IMR-90 (cell line): ENCODE results near the gene TMEM161B. TPM values are rescaled to one million over a fixed set of nuclear protein-coding genes. Genes with fewer than 3 reads are reported as not detected.

Experiments used
- ATAC-seq: fragments of 200-7000 bp; cut with Tn5 transposase; 2 replicates; pipeline ENCODE4 v1.9.1; 2020; ENCODE audit warnings: low read depth, mild to moderate bottlenecking, moderate library complexity
- BruUV-seq: library from RNA; stranded (reverse); fragments of 400-500 nt; replicated peaks from 2 replicates; lab custom pipeline; 2021; lab: Mats Ljungman, UMichigan
- CTCF ChIA-PET: fragments of 300-600 bp; formaldehyde crosslinking; extraction: SDS; loops from one replicate; lab custom pipeline; 2021; ENCODE audit warnings: antibody characterized with exemption; lab: Yijun Ruan, JAX
- POLR2A ChIA-PET: fragments of 300-600 bp; sonication (Branson Sonifier 250); formaldehyde crosslinking; loops from one replicate; lab custom pipeline; 2022; ENCODE audit warnings: antibody characterized with exemption; ENCODE audit not compliant: unreplicated experiment; lab: Charles Lee
- DNase-seq: peaks from one replicate; pipeline ENCODE4 v3.0.0; 2013
- H2AFZ ChIP-seq: replicated peaks from 2 replicates; pipeline ENCODE3; 2013; ENCODE audit warnings: low read length, mild to moderate bottlenecking; ENCODE audit not compliant: poor library complexity
- H2AK5ac ChIP-seq: 2 replicates; pipeline ENCODE4 v1.6.1; 2013; ENCODE audit warnings: low read depth, low read length, inconsistent platforms
- H2AK9ac ChIP-seq: replicated peaks from 2 replicates; pipeline ENCODE3; 2013; ENCODE audit warnings: mild to moderate bottlenecking, low read depth, low read length, moderate library complexity; ENCODE audit not compliant: poor library complexity
- H2BK120ac ChIP-seq: 2 replicates; pipeline ENCODE4 v1.6.1; 2013; ENCODE audit warnings: low read depth, low read length, inconsistent platforms
- H2BK15ac ChIP-seq: 3 replicates; pipeline ENCODE4 v1.6.1; 2013; ENCODE audit warnings: low read depth, low read length, inconsistent platforms
- H2BK20ac ChIP-seq: 2 replicates; pipeline ENCODE4 v1.6.1; 2013; ENCODE audit warnings: low read depth, mild to moderate bottlenecking, inconsistent platforms, low read length, moderate library complexity
- H2BK5ac ChIP-seq: 2 replicates; pipeline ENCODE4 v1.6.1; 2013; ENCODE audit warnings: mild to moderate bottlenecking, low read depth, low read length, inconsistent platforms; ENCODE audit not compliant: poor library complexity, severe bottlenecking
- H3K14ac ChIP-seq: replicated peaks from 2 replicates; pipeline ENCODE4 v1.6.1; 2013; ENCODE audit warnings: low read depth, low read length, inconsistent platforms
- H3K18ac ChIP-seq: 2 replicates; pipeline ENCODE4 v1.6.1; 2013; ENCODE audit warnings: low read depth, low read length, control low read depth
- H3K23ac ChIP-seq: 2 replicates; pipeline ENCODE4 v1.6.1; 2013; ENCODE audit warnings: low read depth, low read length, inconsistent platforms
- H3K27ac ChIP-seq: 2 replicates; pipeline ENCODE4 v1.5.1; 2013; ENCODE audit warnings: mild to moderate bottlenecking, control low read depth, low read length; ENCODE audit not compliant: insufficient read depth
- H3K27me3 ChIP-seq: 2 replicates; pipeline ENCODE4 v1.6.1; 2013; ENCODE audit warnings: low read length; ENCODE audit not compliant: control insufficient read depth, insufficient read depth
- H3K36me3 ChIP-seq: 2 replicates; pipeline ENCODE4 v1.6.1; 2013; ENCODE audit warnings: low read length, mixed read lengths; ENCODE audit not compliant: control insufficient read depth, insufficient read depth
- H3K4ac ChIP-seq: 2 replicates; pipeline ENCODE4 v1.6.1; 2013; ENCODE audit warnings: low read depth, low read length, inconsistent platforms
- H3K4me1 ChIP-seq: 2 replicates; pipeline ENCODE4 v1.6.1; 2013; ENCODE audit warnings: low read length, mixed read lengths; ENCODE audit not compliant: control insufficient read depth, insufficient read depth
- H3K4me2 ChIP-seq: 2 replicates; pipeline ENCODE4 v1.6.1; 2013; ENCODE audit warnings: low read depth, mild to moderate bottlenecking, control low read depth, low read length, moderate library complexity
- H3K4me3 ChIP-seq: 2 replicates; pipeline ENCODE4 v1.5.1; 2013; ENCODE audit warnings: low read depth, mild to moderate bottlenecking, control low read depth, low read length, moderate library complexity; ENCODE audit not compliant: insufficient read depth
- H3K56ac ChIP-seq: 2 replicates; pipeline ENCODE4 v1.6.1; 2013; ENCODE audit warnings: low read length, inconsistent platforms; ENCODE audit not compliant: insufficient read depth; ENCODE audit errors: extremely low read depth
- H3K79me1 ChIP-seq, 2 experiments: 2 replicates each; pipeline ENCODE4 v1.6.1; 2013; ENCODE audit warnings: low read length in 2 of 2, inconsistent platforms in 1 of 2, low read depth in 1 of 2
- H3K9ac ChIP-seq: 2 replicates; pipeline ENCODE4 v1.6.1; 2013; ENCODE audit warnings: low read depth, low read length, control low read depth
- H3K9me1 ChIP-seq: 2 replicates; pipeline ENCODE4 v1.6.1; 2013; ENCODE audit warnings: low read length, inconsistent platforms; ENCODE audit not compliant: insufficient read depth
- H3K9me3 ChIP-seq: 2 replicates; pipeline ENCODE4 v1.6.1; 2013; ENCODE audit warnings: low read length; ENCODE audit not compliant: control insufficient read depth, insufficient read depth
- H4K20me1 ChIP-seq: 2 replicates; pipeline ENCODE4 v1.6.1; 2013; ENCODE audit warnings: low read length, inconsistent platforms; ENCODE audit not compliant: insufficient read depth
- H4K5ac ChIP-seq: 2 replicates; pipeline ENCODE4 v1.6.1; 2013; ENCODE audit warnings: mild to moderate bottlenecking, low read depth, low read length, control low read depth
- H4K8ac ChIP-seq, 2 experiments: 2 replicates each; pipeline ENCODE4 v1.6.1; 2013; ENCODE audit warnings: low read depth in 2 of 2, low read length in 2 of 2, control low read depth in 1 of 2, inconsistent platforms in 1 of 2
- H4K91ac ChIP-seq: 2 replicates; pipeline ENCODE4 v1.6.1; 2013; ENCODE audit warnings: low read depth, low read length, inconsistent platforms; ENCODE audit not compliant: insufficient read depth
- BHLHE40 ChIP-seq: fragments of 150-350 bp; IDR thresholded peaks from 2 replicates; pipeline ENCODE4 v1.6.1; 2016; ENCODE audit warnings: mild to moderate bottlenecking, low read depth, low read length
- CEBPB ChIP-seq: IDR thresholded peaks from 2 replicates; pipeline ENCODE4 v1.6.1; 2012; ENCODE audit warnings: low read depth, low read length, improper control_type of control experiment
- CHD1 ChIP-seq: IDR thresholded peaks from 2 replicates; pipeline ENCODE4 v1.6.1; 2012; ENCODE audit warnings: low read depth, low read length, improper control_type of control experiment
- CTCF ChIP-seq: conservative IDR thresholded peaks from 2 replicates; pipeline ENCODE4 v1.5.1; 2012; ENCODE audit warnings: mild to moderate bottlenecking, low read depth, low read length, improper control_type of control experiment
- ELK1 ChIP-seq: fragments of 150-350 bp; IDR thresholded peaks from 2 replicates; pipeline ENCODE4 v1.6.1; 2016; ENCODE audit warnings: low read depth, mild to moderate bottlenecking, low read length, moderate library complexity, borderline replicate concordance
- FOS ChIP-seq: fragments of 150-350 bp; IDR thresholded peaks from 2 replicates; pipeline ENCODE4 v1.6.1; 2016; ENCODE audit warnings: low read depth, low read length
- MAZ ChIP-seq: IDR thresholded peaks from 2 replicates; pipeline ENCODE4 v1.6.1; 2012; ENCODE audit warnings: low read depth, mild to moderate bottlenecking, low read length, improper control_type of control experiment, moderate library complexity, borderline replicate concordance
- MXI1 ChIP-seq: IDR thresholded peaks from 2 replicates; pipeline ENCODE4 v1.6.1; 2012; ENCODE audit warnings: low read depth, mild to moderate bottlenecking, low read length, moderate library complexity, borderline replicate concordance
- NFE2L2 ChIP-seq: fragments of 150-350 bp; IDR thresholded peaks from 2 replicates; pipeline ENCODE4 v1.6.1; 2016; ENCODE audit warnings: low read depth, mild to moderate bottlenecking, low read length
- POLR2A ChIP-seq: IDR thresholded peaks from 2 replicates; pipeline ENCODE4 v1.6.1; 2012; ENCODE audit warnings: mild to moderate bottlenecking, low read depth, low read length
- RAD21 ChIP-seq: IDR thresholded peaks from 2 replicates; pipeline ENCODE4 v1.6.1; 2012; ENCODE audit warnings: low read length, improper control_type of control experiment
- RCOR1 ChIP-seq: IDR thresholded peaks from 2 replicates; pipeline ENCODE4 v1.6.1; 2012; ENCODE audit warnings: mild to moderate bottlenecking, low read length, improper control_type of control experiment; ENCODE audit not compliant: insufficient replicate concordance
- RFX5 ChIP-seq: IDR thresholded peaks from 2 replicates; pipeline ENCODE4 v1.8.0; 2012; ENCODE audit warnings: low read depth, mild to moderate bottlenecking, low read length, moderate library complexity
- SMC3 ChIP-seq: fragments of 150-350 bp; IDR thresholded peaks from 2 replicates; pipeline ENCODE4 v1.6.1; 2016; ENCODE audit warnings: low read depth, mild to moderate bottlenecking, antibody characterized with exemption, low read length, moderate library complexity
- USF2 ChIP-seq: fragments of 150-350 bp; IDR thresholded peaks from 2 replicates; pipeline ENCODE4 v1.6.1; 2017; ENCODE audit warnings: mild to moderate bottlenecking, antibody characterized with exemption, low read length, low read depth
- WGBS, 2 experiments: methylation state at CpG; one replicate each; pipeline versions ENCODE4 v1.1.5 to v1.1.7; 2013; ENCODE audit warnings: missing lambda C conversion rate in 2 of 2; ENCODE audit not compliant: insufficient read length in 1 of 2; ENCODE audit errors: extremely low coverage in 2 of 2; 5-methylcytosine and 5-hydroxymethylcytosine counted together
- dilution Hi-C: fragments of 300-500 bp; cut with HindIII; formaldehyde crosslinking; loops from one replicate; pipeline ENCODE4 v1.14.3; 2018; ENCODE audit warnings: low sequenced_read_pairs; ENCODE audit not compliant: unreplicated experiment
- in situ Hi-C: fragments of 300-500 bp; cut with MboI; formaldehyde crosslinking; loops from 3 replicates; pipeline ENCODE4 v1.14.3; 2019; ENCODE audit warnings: low sequenced_read_pairs, inconsistent platforms, mixed read lengths
- intact Hi-C: fragments of 100-400 bp; cut with micrococcal nuclease; formaldehyde crosslinking; loops from 2 replicates; pipeline ENCODE4 v1.10.0; 2022
- polyA plus RNA-seq, 3 experiments: library from polyadenylated mRNA; depleted of rRNA; stranded (reverse); fragments of >200 nt; gene quantifications; 2 replicates each; pipeline ENCODE4 v1.2.3, GENCODE V29; 2012; ENCODE audit warnings: low replicate concordance in 1 of 3
- total RNA-seq: library from RNA; depleted of rRNA; stranded (reverse); fragments of >200 nt; gene quantifications from 2 replicates; pipeline ENCODE4 v1.2.3, GENCODE V29; 2012

The TMEM161B gene
- total and polyA plus RNA-seq, 2 of the 4 experiments (the other 2 are of a cell fraction): 7.4 to 9.3 TPM

- DNase-seq (no peak), ATAC-seq (no peak)
- H3K9me3 ChIP-seq: no peaks in the 10 kb centered on the region
- no peak overlapping the region for H2BK5ac ChIP-seq
- no peak overlapping the region for H3K4me2 ChIP-seq
- ChIA-PET CTCF (interaction anchor here (0.6 kb wide), 1 partner anchor 38 kb away, joined by 4 read pairs; no protein-coding TSS in a partner anchor), POLR2A (no interaction called here)
- no peaks in the 10 kb centered on the region for H3K9me1 ChIP-seq
- H3K23ac ChIP-seq: no peak overlapping the region
- H3K56ac ChIP-seq: no peak overlapping the region
- intact Hi-C loops: no loop called here
- H3K9ac ChIP-seq: no peak overlapping the region
- no peak overlapping the region for H3K4me3 ChIP-seq
- H2AK9ac ChIP-seq: no peak overlapping the region
- peaks cover 23 to 49% of the 10 kb centered on the region in 2 experiments for H3K79me1 ChIP-seq
- H2BK15ac ChIP-seq: no peak overlapping the region
- H4K8ac ChIP-seq: no peak overlapping the region
- H4K91ac ChIP-seq: no peak overlapping the region
- H3K4ac ChIP-seq: no peak overlapping the region
- no TSS peak for BruUV-seq
- no peak overlapping the region for H4K5ac ChIP-seq
- in situ Hi-C loops: no loop called here
- no peak overlapping the region for H3K18ac ChIP-seq
- H3K14ac ChIP-seq: no peak overlapping the region
- H2BK120ac ChIP-seq: no peak overlapping the region
- H2BK20ac ChIP-seq: no peak overlapping the region
- no peak overlapping the region for H2AK5ac ChIP-seq
- WGBS, 2 experiments: no CpG with 5 or more reads among the region's 2 CpGs
- no peaks in the 10 kb centered on the region for H3K27me3 ChIP-seq
- H3K4me1 ChIP-seq: no peaks in the 10 kb centered on the region
- dilution Hi-C loops: no loop called here
- no peak overlapping the region for H2AFZ ChIP-seq
- no peaks in the 10 kb centered on the region for H3K36me3 ChIP-seq
- H3K27ac ChIP-seq: no peak overlapping the region
- no peaks in the 10 kb centered on the region; the same call in 1 of the 2 replicates for H4K20me1 ChIP-seq
- TF ChIP-seq CEBPB: no peak
- no peak for TF ChIP-seq CHD1
- no peak for TF ChIP-seq FOS
- no peak for TF ChIP-seq RCOR1
- no peak for TF ChIP-seq MXI1
- TF ChIP-seq BHLHE40: no peak
- no peak for TF ChIP-seq RFX5
- TF ChIP-seq NFE2L2: no peak
- no peak for TF ChIP-seq ELK1
- no peak for TF ChIP-seq SMC3
- TF ChIP-seq USF2: no peak
- no peak for TF ChIP-seq RAD21
- no peak for TF ChIP-seq CTCF
- no peak for TF ChIP-seq MAZ
- TF ChIP-seq POLR2A: no peak
These were observed 19.7 kb downstream of the TMEM161B start for GRCh38 chr5:88248743-88249540.
